GM12864 (cell line): ENCODE data around the gene APBA1.

ENCODE experiments used
- DNase-seq: peaks from one replicate; pipeline ENCODE4 v3.0.0-alpha.2; 2011; ENCODE audit warnings: low read depth
- H3K4me3 ChIP-seq: 2 replicates; pipeline ENCODE4 v1.5.1; 2011; ENCODE audit warnings: mild to moderate bottlenecking, low read depth, low read length, control low read depth
- CTCF ChIP-seq: IDR thresholded peaks from 2 replicates; pipeline ENCODE4 v1.5.1; 2011; ENCODE audit warnings: low read depth, mild to moderate bottlenecking, moderate library complexity, low read length, control low read depth, inconsistent platforms; ENCODE audit errors: missing control alignments

Gene APBA1

GRCh38 chr9:69380301-69380700, 291.9 kb downstream of the APBA1 start:
- no peak for TF ChIP-seq CTCF

GRCh38 chr9:69379270-69379982, 292.7 kb downstream of the APBA1 start:
- no peak for DNase-seq
- no peak overlapping the region for H3K4me3 ChIP-seq
- no peak for TF ChIP-seq CTCF

More at GRCh38 chr9:69380301-69380700, 291.9 kb downstream of the APBA1 start:
- no peak for DNase-seq
- no peak overlapping the region for H3K4me3 ChIP-seq

GRCh38 chr9:69377981-69378380, 294.2 kb downstream of the APBA1 start:
- no peak overlapping the region for H3K4me3 ChIP-seq
- DNase-seq = no peak
- TF ChIP-seq CTCF = no peak
